CD4-positive, alpha-beta T cell (primary cell): ENCODE measurements around the gene CELA3B. TPM values are rescaled to one million over a fixed set of nuclear protein-coding genes. Genes with fewer than 3 reads are reported as not detected.

Experiments used
- ATAC-seq: fragments of 200-7000 bp; cut with Tn5 transposase; one replicate; pipeline ENCODE4 v1.10.0; 2022; ENCODE audit warnings: mild to moderate bottlenecking; ENCODE audit not compliant: poor library complexity
- CTCF ChIA-PET: fragments of 350-600 bp; sonication (Branson Sonifier 250); formaldehyde crosslinking; loops from one replicate; lab custom pipeline; 2021; ENCODE audit warnings: antibody characterized with exemption, inconsistent platforms; lab: Charles Lee
- POLR2A ChIA-PET: fragments of 350-600 bp; sonication (Branson Sonifier 250); formaldehyde crosslinking; loops from one replicate; lab custom pipeline; 2021; ENCODE audit warnings: antibody characterized with exemption, inconsistent platforms; lab: Charles Lee
- DNase-seq, 14 experiments: peaks; one replicate each; pipeline ENCODE4 v3.0.0-alpha.2; 2013 to 2020; ENCODE audit warnings: mixed read lengths in 2 of 14
- H3K27ac ChIP-seq, 2 donors: one replicate each; pipeline versions ENCODE4 v1.5.1 to v1.7.0; 2013; ENCODE audit warnings: low read length in 2 of 2, low read depth in 1 of 2, mild to moderate bottlenecking in 1 of 2
- H3K27me3 ChIP-seq, 2 experiments: 1 replicate in 1 of 2; 2 replicates in 1 of 2; pipeline versions ENCODE4 v1.6.1 to v1.7.0; 2013; ENCODE audit warnings: low read length in 2 of 2, control low read depth in 1 of 2, mild to moderate bottlenecking in 1 of 2, moderate library complexity in 1 of 2; ENCODE audit not compliant: insufficient read depth in 2 of 2, control insufficient read depth in 1 of 2
- H3K36me3 ChIP-seq: one replicate; pipeline ENCODE4 v1.6.1; 2013; ENCODE audit warnings: low read length, control low read depth; ENCODE audit not compliant: insufficient read depth
- H3K4me1 ChIP-seq: one replicate; pipeline ENCODE4 v1.6.1; 2013; ENCODE audit warnings: low read length, control low read depth; ENCODE audit not compliant: insufficient read depth
- H3K4me3 ChIP-seq: one replicate; pipeline ENCODE4 v1.5.1; 2013; ENCODE audit warnings: mild to moderate bottlenecking, low read length, moderate library complexity
- H3K9me3 ChIP-seq, 2 experiments: 1 replicate in 1 of 2; 2 replicates in 1 of 2; pipeline versions ENCODE4 v1.6.1 to v1.7.0; 2013; ENCODE audit warnings: low read length in 2 of 2, mild to moderate bottlenecking in 2 of 2, control low read depth in 1 of 2, moderate library complexity in 1 of 2; ENCODE audit not compliant: control insufficient read depth in 1 of 2, insufficient read depth in 1 of 2
- H3K27ac Mint-ChIP-seq: one replicate; pipeline ENCODE4 v1.8.0; 2020; ENCODE audit warnings: mixed read lengths
- H3K27me3 Mint-ChIP-seq: one replicate; pipeline ENCODE4 v1.8.0; 2021; ENCODE audit warnings: mixed read lengths
- H3K36me3 Mint-ChIP-seq: one replicate; pipeline ENCODE4 v1.8.0; 2021; ENCODE audit warnings: low read depth, mixed read lengths
- H3K4me1 Mint-ChIP-seq: one replicate; pipeline ENCODE4 v1.8.0; 2021; ENCODE audit warnings: low read depth, mixed read lengths
- H3K4me3 Mint-ChIP-seq: one replicate; pipeline ENCODE4 v1.8.0; 2020; ENCODE audit warnings: mild to moderate bottlenecking, mixed read lengths
- H3K9me3 Mint-ChIP-seq: one replicate; pipeline ENCODE4 v1.8.0; 2020; ENCODE audit warnings: mixed read lengths
- CTCF ChIP-seq: fragments of 200-600 bp; IDR thresholded peaks from one replicate; pipeline ENCODE4 v1.8.0; 2022; ENCODE audit warnings: antibody characterized with exemption, mild to moderate bottlenecking
- intact Hi-C, 2 experiments: fragments of 100-400 bp; cut with DNase I in 1 of 2; cut with micrococcal nuclease in 1 of 2; formaldehyde crosslinking; loops; one replicate each; pipeline versions ENCODE4 v1.15.1 to v1.9.0; 2023 to 2025; cut with DNase I, micrococcal nuclease
- total RNA-seq, 174 experiments: library from RNA in 2 of 174; stranded (reverse) in 2 of 174; gene quantifications; one replicate each; pipeline ENCODE4 v1.2.3 and lab custom pipeline; 2021 to 2026

CELA3B gene
- total RNA-seq, 2 experiments from 2014 or later, result not detected

DNA sequence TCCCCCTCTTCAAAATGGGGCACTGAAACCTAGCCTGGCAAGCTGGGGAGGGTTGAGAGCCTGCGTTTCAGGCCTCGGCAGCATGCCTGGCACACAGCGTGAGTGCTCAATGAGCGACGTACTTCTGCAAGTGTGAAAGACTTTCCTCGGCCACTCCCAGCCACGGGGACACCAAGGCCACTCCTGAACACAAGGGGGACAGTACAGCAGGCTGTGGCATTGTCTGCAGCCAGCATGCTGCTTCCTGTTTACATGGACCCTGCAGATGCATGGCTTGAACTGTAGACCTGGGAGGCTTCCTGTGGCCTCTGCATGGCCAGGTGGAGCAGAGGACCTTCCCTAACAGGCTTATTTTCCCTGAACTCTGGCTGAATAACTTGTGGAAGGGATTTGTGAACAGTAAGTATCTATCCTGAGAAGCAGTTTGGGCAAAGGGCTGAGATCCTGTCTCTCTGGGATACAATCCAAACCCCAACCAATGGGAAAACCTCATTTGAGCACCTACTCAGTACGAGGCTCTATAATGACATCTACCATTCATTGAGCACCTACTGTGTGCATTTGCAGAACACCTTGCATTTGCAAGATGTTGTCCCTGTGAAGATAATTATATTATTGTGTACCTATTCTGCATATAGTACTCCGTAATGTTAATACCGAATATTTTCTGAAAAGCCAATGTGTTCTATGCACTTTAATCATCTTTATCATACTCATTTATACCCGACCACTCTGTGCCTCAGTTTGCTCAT is 29.8 kb upstream of the CELA3B start:
- Mint-ChIP-seq H3K4me3 (no peak overlapping the region), H3K4me1 (no peaks in the 10 kb centered on the region), H3K27ac (no peak overlapping the region), H3K9me3 (no peaks in the 10 kb centered on the region), H3K27me3 (no peaks in the 10 kb centered on the region), H3K36me3 (no peaks in the 10 kb centered on the region)
- no peak for ATAC-seq
- Histone ChIP-seq H3K27ac (no peak overlapping the region), H3K4me3 (no peak overlapping the region), H3K36me3 (no peaks in the 10 kb centered on the region), H3K4me1 (no peaks in the 10 kb centered on the region), H3K27me3 (no peaks in the 10 kb centered on the region), H3K9me3 (no peaks in the 10 kb centered on the region)
- ChIA-PET POLR2A (interaction anchor here (1.2 kb wide), 1 partner anchor 10 kb away, joined by 4 read pairs; no protein-coding TSS in a partner anchor), CTCF (no interaction called here)
- no peak for TF ChIP-seq CTCF
- no peak for DNase-seq
- intact Hi-C loops, result no loop called here

- intact Hi-C loops, result no loop called here
- DNase-seq, result no peak
- no peak overlapping the region for H3K27ac ChIP-seq
- Mint-ChIP-seq H3K9me3 (no peaks in the 10 kb centered on the region), H3K27me3 (no peaks in the 10 kb centered on the region), H3K36me3 (no peaks in the 10 kb centered on the region), H3K4me1 (peaks cover 6% of the 10 kb centered on the region), H3K27ac (no peak overlapping the region), H3K4me3 (no peak overlapping the region)
- no peak overlapping the region for H3K4me3 ChIP-seq
- ChIA-PET POLR2A (no interaction called here), CTCF (no interaction called here)
- H3K27me3 ChIP-seq, result no peaks in the 10 kb centered on the region
- TF ChIP-seq CTCF, result no peak
- H3K36me3 ChIP-seq, result no peaks in the 10 kb centered on the region
- H3K4me1 ChIP-seq, result peaks cover 6% of the 10 kb centered on the region
- H3K9me3 ChIP-seq, result no peaks in the 10 kb centered on the region
- ATAC-seq, result no peak
Observed at GRCh38 chr1:21950734-21951133, 26.1 kb upstream of the CELA3B start.

GRCh38 chr1:21951226-21951870 is 25.5 kb upstream of the CELA3B start:
- CTCF ChIA-PET, result no interaction called here
- DNase-seq, result no peak
- no peak for TF ChIP-seq CTCF
- Mint-ChIP-seq H3K4me1 (peaks cover 9% of the 10 kb centered on the region), H3K9me3 (no peaks in the 10 kb centered on the region), H3K4me3 (no peak overlapping the region), H3K36me3 (no peaks in the 10 kb centered on the region), H3K27ac (no peak overlapping the region), H3K27me3 (no peaks in the 10 kb centered on the region)
- H3K4me1 ChIP-seq, result peaks cover 12% of the 10 kb centered on the region
- no peaks in the 10 kb centered on the region for H3K9me3 ChIP-seq
- H3K27ac ChIP-seq, result no peak overlapping the region
- H3K4me3 ChIP-seq, result no peak overlapping the region
- H3K36me3 ChIP-seq, result no peaks in the 10 kb centered on the region
- H3K27me3 ChIP-seq, result no peaks in the 10 kb centered on the region
- POLR2A ChIA-PET, result no interaction called here
- intact Hi-C loops, result no loop called here
- ATAC-seq, result no peak
